Effector CD4-positive, alpha-beta T cell (primary cell): ENCODE results near the gene SPRED2.

Experiments
- DNase-seq: peaks from one replicate; pipeline ENCODE4 v3.0.0-alpha.2; 2020

The SPRED2 gene

DNA sequence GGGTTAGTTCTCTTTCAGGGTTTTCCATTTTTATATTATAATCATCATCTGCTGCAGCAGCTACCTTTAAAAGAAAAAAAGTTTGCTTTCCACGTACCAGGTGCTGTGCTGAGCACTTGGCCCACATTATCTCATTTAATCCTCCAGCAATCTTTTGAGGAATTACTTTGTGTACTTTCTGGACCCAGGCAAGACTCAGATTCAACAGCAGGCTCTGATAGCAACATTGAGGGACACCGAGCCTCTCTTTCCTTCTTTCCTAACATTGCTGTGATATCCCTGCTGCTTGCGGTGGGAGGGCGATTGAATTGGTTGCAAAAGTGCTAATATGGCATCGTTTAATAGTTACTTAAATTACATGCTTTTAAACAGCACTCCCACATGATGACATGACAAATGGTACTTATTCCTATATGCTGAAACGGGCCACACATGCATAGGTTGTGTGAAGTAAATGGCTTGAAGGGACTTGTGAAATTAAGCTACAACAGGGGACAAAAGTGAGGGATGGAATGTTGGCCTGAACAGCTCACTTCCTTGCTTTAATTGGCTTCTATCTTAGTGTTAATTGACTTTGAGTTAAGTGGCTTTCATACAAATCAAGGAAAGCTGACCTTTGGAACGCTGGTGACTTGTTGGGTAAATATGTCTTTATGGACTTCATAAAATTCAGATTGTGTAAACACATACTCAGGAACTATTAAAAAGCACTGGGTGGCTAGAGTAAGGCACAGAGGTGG is 21.2 kb downstream of the SPRED2 start:
- DNase-seq, result no peak

GRCh38 chr2:65409045-65409444 is 23.4 kb downstream of the SPRED2 start:
- DNase-seq, result no peak

GRCh38 chr2:65407240-65407639 is 25.2 kb downstream of the SPRED2 start:
- DNase-seq, result no peak

GRCh38 chr2:65404988-65405697 is 27.3 kb downstream of the SPRED2 start:
- DNase-seq, result no peak

DNA sequence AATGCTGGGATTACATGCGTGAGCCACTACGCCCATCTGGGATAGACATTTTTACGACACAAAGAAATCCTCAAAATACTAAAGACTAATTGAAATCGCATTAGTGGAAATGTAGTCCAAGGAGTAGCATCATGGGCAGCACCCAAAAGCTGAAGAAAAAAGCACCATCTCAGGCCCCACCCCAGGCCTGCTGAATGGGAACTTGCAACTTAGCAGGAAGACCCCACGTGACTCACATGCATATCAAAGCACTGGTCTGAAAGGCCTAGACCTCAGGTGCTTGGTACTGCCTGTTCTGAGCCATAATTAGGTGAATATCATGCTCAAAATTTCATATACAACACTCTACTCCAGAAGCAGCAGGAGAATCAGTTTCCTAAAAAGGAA is 28.9 kb downstream of the SPRED2 start:
- no peak for DNase-seq

GRCh38 chr2:65402780-65403528 is 29.4 kb downstream of the SPRED2 start:
- DNase-seq, result no peak

GRCh38 chr2:65402323-65402722 is 30.1 kb downstream of the SPRED2 start:
- DNase-seq, result no peak

DNA sequence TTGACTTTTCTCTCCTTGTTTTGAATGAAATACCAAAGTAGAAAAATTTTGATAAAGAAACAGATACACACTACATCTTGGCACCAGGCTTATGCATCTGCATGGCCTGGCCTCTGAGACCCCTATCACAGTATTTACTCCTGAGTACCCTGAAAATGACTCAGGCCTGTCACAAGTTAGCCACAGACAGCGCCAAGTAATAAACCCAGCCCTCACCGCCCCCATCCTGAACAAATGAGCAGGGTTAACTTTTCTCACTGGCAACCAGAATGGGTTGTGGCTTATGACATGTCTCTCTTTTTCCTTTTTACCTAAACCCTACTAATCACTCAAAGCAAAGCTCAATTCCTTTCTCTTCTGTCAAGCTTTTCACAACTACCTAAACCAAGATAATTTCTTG is 35.3 kb downstream of the SPRED2 start:
- DNase-seq, result no peak

DNA sequence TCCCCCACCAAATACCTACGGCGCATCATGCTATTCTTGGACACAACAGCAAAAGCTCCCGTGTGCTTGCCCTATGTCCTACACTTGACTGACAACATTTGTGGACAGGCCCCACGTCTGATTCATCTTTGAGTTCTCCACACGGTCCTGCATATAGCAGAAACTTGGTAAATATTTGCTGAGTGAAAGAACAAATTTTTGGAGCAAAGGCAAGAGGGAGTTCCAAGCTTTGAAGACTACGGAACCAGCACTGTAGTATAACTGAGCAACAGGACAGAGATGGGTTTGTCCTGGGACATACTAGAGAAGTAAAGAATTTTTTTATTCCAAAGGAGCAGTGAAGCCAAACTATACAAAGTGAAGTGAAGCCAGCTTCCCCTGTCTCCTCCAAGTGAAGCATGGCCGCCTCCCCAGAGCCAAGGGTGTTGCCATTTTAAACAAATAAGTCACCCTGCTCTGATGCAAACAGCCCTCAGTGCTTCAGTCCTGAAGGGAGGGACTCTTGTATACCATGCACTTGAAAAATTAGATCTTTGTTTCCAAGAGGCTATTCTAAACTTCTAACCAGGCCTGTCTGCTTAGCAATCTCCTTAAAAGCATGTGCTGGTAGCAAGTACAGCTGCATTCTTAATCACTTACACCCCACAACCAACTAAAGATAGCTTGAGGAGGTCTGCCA is 35.9 kb downstream of the SPRED2 start:
- no peak for DNase-seq

DNA sequence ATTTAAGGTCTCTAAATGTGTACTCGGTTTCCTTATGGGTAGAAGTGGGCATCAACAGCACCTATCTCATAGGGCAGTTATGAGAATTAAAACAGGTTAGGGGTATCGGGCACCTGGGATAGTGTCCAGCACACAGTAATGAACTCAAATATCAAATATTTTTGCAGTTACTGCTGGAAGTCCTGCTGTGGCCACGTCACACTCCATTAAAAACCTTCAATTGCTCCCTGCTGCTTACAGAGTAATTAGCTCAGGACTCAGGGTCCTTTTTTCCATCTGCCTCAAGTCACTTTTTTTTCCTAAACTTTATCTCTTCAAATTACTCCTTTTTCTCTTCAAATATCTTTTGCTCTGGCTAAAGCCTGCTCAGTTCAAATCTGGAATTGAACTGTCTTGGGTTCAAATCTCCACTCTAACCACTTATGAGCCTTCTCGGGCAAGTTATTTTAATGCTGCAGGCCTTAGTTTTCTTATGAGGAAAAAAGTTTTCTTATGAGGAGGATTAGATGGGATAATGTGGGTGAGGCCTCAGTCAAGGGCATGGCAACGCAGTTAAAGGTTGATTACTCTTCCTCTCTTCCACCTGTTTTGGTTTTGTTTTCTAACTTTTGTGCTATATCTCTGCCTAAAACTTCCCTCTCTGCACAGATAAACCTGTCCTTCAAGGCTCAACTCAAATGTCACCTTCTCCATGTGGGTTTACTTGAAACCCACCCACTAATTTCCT is 36.6 kb downstream of the SPRED2 start:
- DNase-seq, result no peak

GRCh38 chr2:65393743-65394422 is 38.5 kb downstream of the SPRED2 start:
- DNase-seq, result no peak

GRCh38 chr2:65393046-65393445 is 39.4 kb downstream of the SPRED2 start:
- no peak for DNase-seq

- no peak for DNase-seq
Observed at GRCh38 chr2:65392609-65393008, 39.8 kb downstream of the SPRED2 start.

DNA sequence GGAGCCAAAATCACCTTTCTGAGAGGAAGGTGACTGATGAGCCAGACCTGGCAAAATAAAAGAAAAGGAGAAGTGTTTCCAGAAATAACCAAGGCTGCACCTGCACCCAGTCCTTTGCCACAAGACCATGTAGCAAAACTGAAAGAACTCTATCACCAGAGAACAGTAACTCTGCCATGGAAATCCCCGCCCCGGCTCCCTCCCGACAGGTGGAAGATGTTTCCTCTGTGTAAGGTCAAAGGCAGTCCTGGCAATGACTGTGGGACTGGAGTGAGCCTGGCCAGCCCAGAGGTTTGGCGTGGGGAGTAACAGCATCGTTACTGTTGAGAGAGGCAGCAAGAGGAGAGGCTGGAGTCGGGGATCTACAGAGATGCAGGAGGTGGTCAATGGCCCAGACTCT is 42.3 kb downstream of the SPRED2 start:
- no peak for DNase-seq

- DNase-seq, result no peak
Observed at GRCh38 chr2:65389476-65389875, 42.9 kb downstream of the SPRED2 start.

- no peak for DNase-seq
Observed at GRCh38 chr2:65388596-65389390, 43.6 kb downstream of the SPRED2 start.

DNA sequence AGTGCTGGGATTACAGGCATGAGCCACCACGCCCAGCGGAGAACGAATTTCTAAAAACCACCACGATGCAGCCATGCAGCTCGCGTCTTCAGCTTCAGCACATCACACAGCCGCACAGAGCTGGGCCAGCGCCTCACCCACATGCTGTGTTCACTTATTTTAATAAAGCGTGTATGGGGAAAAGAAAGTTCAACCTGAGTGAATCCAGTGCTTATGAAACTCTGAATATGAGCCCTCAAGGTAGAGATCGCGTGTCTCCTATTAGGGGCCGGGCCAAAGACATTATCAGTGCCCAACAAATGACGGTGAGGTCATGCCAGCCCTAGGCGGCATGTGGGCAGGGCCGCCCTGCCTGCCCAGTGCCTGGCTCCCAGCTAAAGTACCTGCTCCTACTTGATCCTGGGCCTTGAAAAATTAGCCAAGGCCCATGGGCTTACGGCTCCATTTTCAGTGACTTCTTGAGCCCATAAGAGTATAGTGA is 44.3 kb downstream of the SPRED2 start:
- DNase-seq, result no peak

DNA sequence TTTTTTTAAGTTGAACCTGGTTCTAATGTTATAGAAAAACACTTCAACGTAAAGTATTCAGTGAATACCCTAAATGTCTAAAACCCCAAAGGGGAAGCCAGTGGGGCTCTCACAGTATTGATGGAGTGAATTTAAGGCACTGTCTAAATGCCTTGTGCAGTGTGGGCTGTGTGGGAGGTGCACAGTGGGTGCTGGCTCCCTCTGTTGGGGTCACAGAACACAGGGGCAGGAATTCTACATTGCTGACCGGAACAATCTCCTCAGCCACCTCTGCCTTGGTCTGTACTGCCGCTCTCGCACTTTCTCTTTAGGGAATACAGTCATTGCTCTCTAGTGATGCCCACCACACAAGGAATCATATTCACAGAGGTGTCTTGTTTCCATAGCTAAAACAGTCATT is 45.4 kb downstream of the SPRED2 start:
- no peak for DNase-seq

DNA sequence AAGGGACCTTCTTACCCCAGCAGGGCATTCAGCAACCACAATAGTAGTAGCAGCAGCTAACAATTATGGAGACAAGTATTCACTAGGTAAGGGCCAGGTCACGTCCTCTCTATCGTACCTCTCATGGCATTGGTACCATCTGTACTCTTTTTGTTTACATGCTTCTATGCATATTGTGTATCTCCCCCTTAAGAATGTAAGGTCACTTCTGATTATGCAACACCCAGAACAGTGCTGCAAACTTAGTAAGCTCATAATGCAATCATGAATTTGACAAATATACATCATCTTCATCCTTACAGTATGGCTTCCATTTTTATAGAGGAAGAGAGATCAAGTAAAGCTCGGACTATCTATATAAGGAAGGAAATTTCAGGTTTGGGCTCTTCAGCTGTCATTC is 46.1 kb downstream of the SPRED2 start:
- DNase-seq, result no peak

- no peak for DNase-seq
Observed at GRCh38 chr2:65383541-65384488, 48.6 kb downstream of the SPRED2 start.
